ENCODE measurements around the gene MEGF11. TPM values are rescaled to one million over a fixed set of nuclear protein-coding genes. Genes with fewer than 3 reads are reported as not detected.

The MEGF11 gene
- total and polyA plus RNA-seq, 9 donors, result 0.04 to 11.4 (median 0.40) TPM; not detected in 2

- TF ChIP-seq EP300 (IDR thresholded peaks at IDR 0.05), result no peak
- no peak for TF ChIP-seq POLR2A (IDR thresholded peaks at IDR 0.05)
- no peak for TF ChIP-seq CTCF (IDR thresholded peaks at IDR 0.05)
- no peak for DNase-seq
- Histone ChIP-seq H3K4me3 (no peak overlapping the region), H3K36me3 (no peaks in the 10 kb centered on the region), H3K4me1 (ENCODE audit: insufficient read depth) (no peaks in the 10 kb centered on the region), H3K27ac (no peak overlapping the region), H3K9me3 (no peaks in the 10 kb centered on the region), H3K27me3 (no peaks in the 10 kb centered on the region)
- WGBS, 3 donors, result 56 to 65% (median 65%) methylated on average over 6 of the region's 6 CpGs
- intact Hi-C loops (cut with DNase I), result no loop called here
Measured at GRCh38 chr15:66049353-66049752, 204.2 kb downstream of the MEGF11 start.

- Histone ChIP-seq H3K4me1 (ENCODE audit: insufficient read depth) (no peaks in the 10 kb centered on the region), H3K27ac (no peak overlapping the region), H3K36me3 (no peaks in the 10 kb centered on the region), H3K9me3 (no peaks in the 10 kb centered on the region), H3K27me3 (no peaks in the 10 kb centered on the region), H3K4me3 (no peak overlapping the region)
- TF ChIP-seq EP300 (IDR thresholded peaks at IDR 0.05) (no peak), CTCF (IDR thresholded peaks at IDR 0.05) (no peak), POLR2A (IDR thresholded peaks at IDR 0.05) (no peak)
- no peak for DNase-seq
- WGBS, 3 donors, result 71 to 80% (median 79%) methylated on average over 9 of the region's 9 CpGs
- intact Hi-C loops (cut with DNase I), result no loop called here
Measured at GRCh38 chr15:66047321-66048024, 206.1 kb downstream of the MEGF11 start.

- intact Hi-C loops (cut with DNase I), result no loop called here
- Histone ChIP-seq H3K4me3 (no peak overlapping the region), H3K4me1 (ENCODE audit: insufficient read depth) (no peaks in the 10 kb centered on the region), H3K9me3 (no peaks in the 10 kb centered on the region), H3K27ac (no peak overlapping the region), H3K27me3 (no peaks in the 10 kb centered on the region), H3K36me3 (no peaks in the 10 kb centered on the region)
- DNase-seq, result no peak
- WGBS, 3 donors, result 27 to 44% (median 30%) methylated on average over 1 of the region's 1 CpG
- TF ChIP-seq POLR2A (IDR thresholded peaks at IDR 0.05) (no peak), CTCF (IDR thresholded peaks at IDR 0.05) (no peak), EP300 (IDR thresholded peaks at IDR 0.05) (no peak)
Measured at GRCh38 chr15:66046751-66047150, 206.8 kb downstream of the MEGF11 start.

GRCh38 chr15:66046326-66046725 lies 207.2 kb downstream of the MEGF11 start:
- Histone ChIP-seq H3K9me3 (no peaks in the 10 kb centered on the region), H3K4me1 (ENCODE audit: insufficient read depth) (no peaks in the 10 kb centered on the region), H3K4me3 (no peak overlapping the region), H3K36me3 (no peaks in the 10 kb centered on the region), H3K27ac (no peak overlapping the region), H3K27me3 (no peaks in the 10 kb centered on the region)
- DNase-seq, result no peak
- WGBS, 3 donors, result 55 to 63% (median 63%) methylated on average over 8 of the region's 8 CpGs
- no peak for TF ChIP-seq EP300 (IDR thresholded peaks at IDR 0.05)
- no peak for TF ChIP-seq CTCF (IDR thresholded peaks at IDR 0.05)
- no peak for TF ChIP-seq POLR2A (IDR thresholded peaks at IDR 0.05)
- intact Hi-C loops (cut with DNase I), result no loop called here
